Right kidney (tissue), 1 donor: ENCODE measurements around the gene MSLN.

Experiments used
- DNase-seq: peaks from one replicate; pipeline ENCODE4 v3.0.0-alpha.2; 2016

MSLN gene

GRCh38 chr16:805474-805873 is 44.9 kb downstream of the MSLN start:
- DNase-seq: no peak

GRCh38 chr16:807347-808084 is 47.0 kb downstream of the MSLN start:
- peak; percentile 88 for DNase-seq

GRCh38 chr16:808085-808386 is 47.5 kb downstream of the MSLN start:
- DNase-seq: no peak

- DNase-seq: peak; percentile 40
Measured at GRCh38 chr16:813204-813915, 52.8 kb downstream of the MSLN start.

- peak; percentile 55 for DNase-seq
Measured at GRCh38 chr16:813916-814412, 53.4 kb downstream of the MSLN start.

- DNase-seq: no peak
Measured at GRCh38 chr16:814974-815373, 54.4 kb downstream of the MSLN start.

- DNase-seq: no peak
Measured at GRCh38 chr16:815861-816260, 55.3 kb downstream of the MSLN start.

GRCh38 chr16:817001-817906 is 56.7 kb downstream of the MSLN start:
- peak; percentile 31 for DNase-seq

- DNase-seq: no peak
Measured at GRCh38 chr16:818132-818531, 57.6 kb downstream of the MSLN start.
